ENCODE data around the gene GGT1.
"Not testable (repeated sequence)": the region's sequence is repeated elsewhere in the genome, so short reads cannot be mapped to it uniquely, and the experiment has no call there.

Gene GGT1

GRCh38 chr22:24592851-24593558 lies 10.0 kb upstream of the GGT1 start, which contains the start of gene LRRC75B:
LRRC75B (minus strand) TSS chr22:24593073; CDS start chr22:24593039, 34 bp downstream.
- peak within 1 kb of the TSS; percentile 96 for H3K9ac ChIP-seq (ENCODE audit: low read depth, low read length, poor library complexity)
- WGBS, 2 donors (ENCODE audit: extremely low coverage in 2 of 2, insufficient read length in 2 of 2, insufficient replicate concordance in 1 of 2), result no CpG with 5 or more reads among the region's 72 CpGs
- peak; percentile 77 for DNase-seq (ENCODE audit: low spot score)

GRCh38 chr22:24593559-24593835 lies 9.5 kb upstream of the GGT1 start:
- H3K23ac ChIP-seq (ENCODE audit: low read depth, low read length, poor library complexity); H4K91ac ChIP-seq (ENCODE audit: low read depth, low read length, poor library complexity); H3K79me1 ChIP-seq (ENCODE audit: low read depth, low read length); H2BK120ac ChIP-seq (ENCODE audit: low read depth, low read length); H2BK12ac ChIP-seq (ENCODE audit: low read length); H3K9me3 ChIP-seq (replicated peaks in 1 of 2; ENCODE audit: control insufficient read depth in 2 of 2, insufficient read depth in 1 of 2, low read depth in 1 of 2, low read length in 2 of 2); H3K4ac ChIP-seq (ENCODE audit: low read length); H3K4me2 ChIP-seq (ENCODE audit: insufficient read depth, low read length, poor library complexity, severe bottlenecking); H3K36me3 ChIP-seq (replicated peaks in 1 of 2; ENCODE audit: control insufficient read depth in 2 of 2, insufficient read depth in 2 of 2, low read length in 2 of 2); H3K27ac ChIP-seq (replicated peaks; ENCODE audit: low read length); H4K8ac ChIP-seq (ENCODE audit: low read depth, low read length); H2BK5ac ChIP-seq (ENCODE audit: low read length); H2BK15ac ChIP-seq (ENCODE audit: low read length); DNase-seq (ENCODE audit: low spot score); H3K14ac ChIP-seq (ENCODE audit: low read length); H3K27me3 ChIP-seq (ENCODE audit: control insufficient read depth in 3 of 3, insufficient read depth in 3 of 3, low read depth in 1 of 3, low read length in 3 of 3); H3K9ac ChIP-seq (ENCODE audit: low read depth, low read length, poor library complexity); H3K18ac ChIP-seq (ENCODE audit: low read length): not testable (repeated sequence)
- Histone ChIP-seq H3K4me1 (ENCODE audit: control insufficient read depth in 2 of 2, insufficient read depth in 1 of 2, low read depth in 1 of 2, low read length in 2 of 2) (peaks cover 13 to 19% of the 10 kb centered on the region in 2 donors), H3K4me3 (ENCODE audit: low read length in 2 of 2) (peak overlapping the region in 1 of 2 donors; percentile 59), H2AFZ (ENCODE audit: low read length) (peak overlapping the region; percentile 95), H2AK5ac (ENCODE audit: low read depth, low read length) (peak overlapping the region; percentile 48)
- no CpG with 5 or more reads among the region's 10 CpGs for WGBS, 2 donors (ENCODE audit: extremely low coverage in 2 of 2, insufficient read length in 2 of 2, insufficient replicate concordance in 1 of 2)

More at GRCh38 chr22:24592851-24593558, 10.0 kb upstream of the GGT1 start, which contains the start of gene LRRC75B:
- Histone ChIP-seq H3K27ac (replicated peaks; ENCODE audit: low read length) (peak within 1 kb of the TSS; percentile 35), H3K79me1 (ENCODE audit: low read depth, low read length) (peaks cover 2% of the 10 kb centered on the region), H3K36me3 (replicated peaks in 1 of 2; ENCODE audit: control insufficient read depth in 2 of 2, insufficient read depth in 2 of 2, low read length in 2 of 2) (peaks cover 11 to 13% of the 10 kb centered on the region in 2 donors), H2AFZ (ENCODE audit: low read length) (peak within 1 kb of the TSS; percentile 95), H2BK12ac (ENCODE audit: low read length) (peak within 1 kb of the TSS; percentile 48), H4K8ac (ENCODE audit: low read depth, low read length) (no peak within 1 kb of the TSS), H3K9me3 (replicated peaks in 1 of 2; ENCODE audit: control insufficient read depth in 2 of 2, insufficient read depth in 1 of 2, low read depth in 1 of 2, low read length in 2 of 2) (no peaks in the 10 kb centered on the region), H2BK15ac (ENCODE audit: low read length) (peak within 1 kb of the TSS; percentile 46), H2AK5ac (ENCODE audit: low read depth, low read length) (peak within 1 kb of the TSS; percentile 76), H3K4me3 (ENCODE audit: low read length in 2 of 2) (peak within 1 kb of the TSS; percentile 59 to 87), H3K4ac (ENCODE audit: low read length) (peak within 1 kb of the TSS; percentile 54), H2BK120ac (ENCODE audit: low read depth, low read length) (peak within 1 kb of the TSS; percentile 95), H3K4me1 (ENCODE audit: control insufficient read depth in 2 of 2, insufficient read depth in 1 of 2, low read depth in 1 of 2, low read length in 2 of 2) (peaks cover 13 to 19% of the 10 kb centered on the region in 2 donors), H3K27me3 (ENCODE audit: control insufficient read depth in 3 of 3, insufficient read depth in 3 of 3, low read depth in 1 of 3, low read length in 3 of 3) (peaks cover 0 to 2% (median 0%) of the 10 kb centered on the region in 3 experiments), H3K23ac (ENCODE audit: low read depth, low read length, poor library complexity) (peak within 1 kb of the TSS; percentile 92), H3K18ac (ENCODE audit: low read length) (peak within 1 kb of the TSS; percentile 97), H3K14ac (ENCODE audit: low read length) (peak within 1 kb of the TSS; percentile 85), H2BK5ac (ENCODE audit: low read length) (no peak within 1 kb of the TSS), H4K91ac (ENCODE audit: low read depth, low read length, poor library complexity) (no peak within 1 kb of the TSS), H3K4me2 (ENCODE audit: insufficient read depth, low read length, poor library complexity, severe bottlenecking) (peak within 1 kb of the TSS; percentile 82)

GRCh38 chr22:24593836-24594568 lies 9.0 kb upstream of the GGT1 start:
- no peak for DNase-seq (ENCODE audit: low spot score)
- H2BK15ac ChIP-seq (ENCODE audit: low read length), result no peak overlapping the region
- peak overlapping the region; percentile 59 for H2AFZ ChIP-seq (ENCODE audit: low read length)
- peaks cover 13 to 19% of the 10 kb centered on the region in 2 donors for H3K4me1 ChIP-seq (ENCODE audit: control insufficient read depth in 2 of 2, insufficient read depth in 1 of 2, low read depth in 1 of 2, low read length in 2 of 2)
- H3K14ac ChIP-seq (ENCODE audit: low read length), result no peak overlapping the region
- no CpG with 5 or more reads among the region's 16 CpGs for WGBS, 2 donors (ENCODE audit: extremely low coverage in 2 of 2, insufficient read length in 2 of 2, insufficient replicate concordance in 1 of 2)
- peak overlapping the region; percentile 44 for H3K23ac ChIP-seq (ENCODE audit: low read depth, low read length, poor library complexity)
- H3K9me3 ChIP-seq (replicated peaks in 1 of 2; ENCODE audit: control insufficient read depth in 2 of 2, insufficient read depth in 1 of 2, low read depth in 1 of 2, low read length in 2 of 2), result no peaks in the 10 kb centered on the region
- H3K9ac ChIP-seq (ENCODE audit: low read depth, low read length, poor library complexity), result no peak overlapping the region
- H2AK5ac ChIP-seq (ENCODE audit: low read depth, low read length), result peak overlapping the region; percentile 38
- H3K4me2 ChIP-seq (ENCODE audit: insufficient read depth, low read length, poor library complexity, severe bottlenecking), result no peak overlapping the region
- H3K27ac ChIP-seq (replicated peaks; ENCODE audit: low read length), result no peak overlapping the region
- H2BK5ac ChIP-seq (ENCODE audit: low read length), result no peak overlapping the region
- peaks cover 6% of the 10 kb centered on the region in 2 donors for H3K36me3 ChIP-seq (replicated peaks in 1 of 2; ENCODE audit: control insufficient read depth in 2 of 2, insufficient read depth in 2 of 2, low read length in 2 of 2)
- H4K91ac ChIP-seq (ENCODE audit: low read depth, low read length, poor library complexity), result no peak overlapping the region
- peak overlapping the region; percentile 78 for H3K18ac ChIP-seq (ENCODE audit: low read length)
- H2BK120ac ChIP-seq (ENCODE audit: low read depth, low read length), result peak overlapping the region; percentile 16
- peaks cover 2% of the 10 kb centered on the region for H3K79me1 ChIP-seq (ENCODE audit: low read depth, low read length)
- no peak overlapping the region for H2BK12ac ChIP-seq (ENCODE audit: low read length)
- peak overlapping the region in 1 of 2 donors; percentile 59 for H3K4me3 ChIP-seq (ENCODE audit: low read length in 2 of 2)
- H3K27me3 ChIP-seq (ENCODE audit: control insufficient read depth in 3 of 3, insufficient read depth in 3 of 3, low read depth in 1 of 3, low read length in 3 of 3), result peaks cover 0 to 2% (median 0%) of the 10 kb centered on the region in 3 experiments
- no peak overlapping the region for H4K8ac ChIP-seq (ENCODE audit: low read depth, low read length)
- no peak overlapping the region for H3K4ac ChIP-seq (ENCODE audit: low read length)

GRCh38 chr22:24594569-24595120 lies 8.3 kb upstream of the GGT1 start:
- Histone ChIP-seq H3K4me3 (ENCODE audit: low read length in 2 of 2) (no peak overlapping the region), H4K8ac (ENCODE audit: low read depth, low read length) (no peak overlapping the region), H3K9ac (ENCODE audit: low read depth, low read length, poor library complexity) (no peak overlapping the region), H3K27ac (replicated peaks; ENCODE audit: low read length) (no peak overlapping the region), H2BK15ac (ENCODE audit: low read length) (peak overlapping the region; percentile 61), H3K18ac (ENCODE audit: low read length) (peak overlapping the region; percentile 15), H2AFZ (ENCODE audit: low read length) (peak overlapping the region; percentile 38), H3K14ac (ENCODE audit: low read length) (no peak overlapping the region), H3K27me3 (ENCODE audit: control insufficient read depth in 3 of 3, insufficient read depth in 3 of 3, low read depth in 1 of 3, low read length in 3 of 3) (peaks cover 0 to 2% (median 0%) of the 10 kb centered on the region in 3 experiments), H3K4ac (ENCODE audit: low read length) (no peak overlapping the region), H3K23ac (ENCODE audit: low read depth, low read length, poor library complexity) (peak overlapping the region; percentile 18), H3K79me1 (ENCODE audit: low read depth, low read length) (no peaks in the 10 kb centered on the region), H3K36me3 (replicated peaks in 1 of 2; ENCODE audit: control insufficient read depth in 2 of 2, insufficient read depth in 2 of 2, low read length in 2 of 2) (peaks cover under 1 to 3% of the 10 kb centered on the region in 2 donors), H3K4me2 (ENCODE audit: insufficient read depth, low read length, poor library complexity, severe bottlenecking) (no peak overlapping the region), H3K4me1 (ENCODE audit: control insufficient read depth in 2 of 2, insufficient read depth in 1 of 2, low read depth in 1 of 2, low read length in 2 of 2) (peaks cover 14 to 19% of the 10 kb centered on the region in 2 donors), H2BK5ac (ENCODE audit: low read length) (no peak overlapping the region), H2BK12ac (ENCODE audit: low read length) (peak overlapping the region; percentile 8), H2AK5ac (ENCODE audit: low read depth, low read length) (peak overlapping the region; percentile 5), H4K91ac (ENCODE audit: low read depth, low read length, poor library complexity) (no peak overlapping the region), H2BK120ac (ENCODE audit: low read depth, low read length) (no peak overlapping the region), H3K9me3 (replicated peaks in 1 of 2; ENCODE audit: control insufficient read depth in 2 of 2, insufficient read depth in 1 of 2, low read depth in 1 of 2, low read length in 2 of 2) (no peaks in the 10 kb centered on the region)
- no CpG with 5 or more reads among the region's 7 CpGs for WGBS, 2 donors (ENCODE audit: extremely low coverage in 2 of 2, insufficient read length in 2 of 2, insufficient replicate concordance in 1 of 2)
- DNase-seq (ENCODE audit: low spot score), result no peak

Data from neuronal stem cell (in vitro differentiated cells).